Smooth muscle cell (in vitro differentiated cells): ENCODE data around the gene GRPR. TPM values are rescaled to one million over a fixed set of nuclear protein-coding genes. Genes with fewer than 3 reads are reported as not detected.
A peak's percentile ranks its signal among the peaks of the same experiment; 100 is the strongest.

ENCODE experiments used
- DNase-seq: peaks from one replicate; lab custom pipeline; 2025; ENCODE audit not compliant: unreplicated experiment; lab: John Stamatoyannopoulos, UW
- H2AFZ ChIP-seq: fragments of 200-600 bp; sonication (generic); 2 replicates; pipeline ENCODE4 v1.6.0; 2016; ENCODE audit warnings: antibody characterized with exemption, low read depth, mild to moderate bottlenecking
- H3F3A ChIP-seq: fragments of 200-600 bp; sonication (generic); 2 replicates; pipeline ENCODE4 v1.6.0; 2017; ENCODE audit warnings: antibody characterized with exemption, low read depth
- H3K27ac ChIP-seq: fragments of 200-600 bp; sonication (generic); 2 replicates; pipeline ENCODE4 v1.5.1; 2016; ENCODE audit warnings: low read depth, mild to moderate bottlenecking
- H3K27me3 ChIP-seq: fragments of 200-600 bp; sonication (generic); 2 replicates; pipeline ENCODE4 v1.6.1; 2016; ENCODE audit warnings: low read depth, mild to moderate bottlenecking
- H3K36me3 ChIP-seq: fragments of 200-600 bp; sonication (generic); 2 replicates; pipeline ENCODE4 v1.5.1; 2016; ENCODE audit warnings: low read depth
- H3K4me1 ChIP-seq: fragments of 200-600 bp; sonication (generic); 2 replicates; pipeline ENCODE4 v1.5.1; 2016; ENCODE audit warnings: low read depth
- H3K4me2 ChIP-seq: fragments of 200-600 bp; sonication (generic); 2 replicates; pipeline ENCODE4 v1.6.0; 2016; ENCODE audit warnings: mild to moderate bottlenecking
- H3K4me3 ChIP-seq: fragments of 200-600 bp; sonication (generic); 2 replicates; pipeline ENCODE4 v1.5.1; 2016; ENCODE audit warnings: mild to moderate bottlenecking
- H3K79me2 ChIP-seq: fragments of 200-600 bp; sonication (generic); 2 replicates; pipeline ENCODE4 v1.6.0; 2016; ENCODE audit warnings: low read depth, mild to moderate bottlenecking
- H3K9ac ChIP-seq: fragments of 200-600 bp; sonication (generic); 2 replicates; pipeline ENCODE4 v1.6.0; 2016; ENCODE audit warnings: low read depth
- H3K9me3 ChIP-seq: fragments of 200-600 bp; sonication (generic); replicated peaks from 2 replicates; pipeline ENCODE4 v1.5.1; 2016; ENCODE audit warnings: low read depth
- H4K20me1 ChIP-seq: fragments of 200-600 bp; sonication (generic); 2 replicates; pipeline ENCODE4 v1.6.0; 2016; ENCODE audit warnings: low read depth
- CTCF ChIP-seq: fragments of 200-600 bp; sonication (generic); IDR thresholded peaks from 2 replicates; pipeline ENCODE4 v1.5.1; 2017; ENCODE audit warnings: borderline replicate concordance, mild to moderate bottlenecking, antibody characterized with exemption; ENCODE audit not compliant: insufficient read depth, poor library complexity, severe bottlenecking
- WGBS: methylation state at CpG from one replicate; pipeline ENCODE4 v1.1.7; 2016; ENCODE audit warnings: low lambda C conversion rate; 5-methylcytosine and 5-hydroxymethylcytosine counted together
- polyA plus RNA-seq: library from polyadenylated mRNA; unstranded; fragments of >200 nt; fragmentation: Nextera tagmentation; extraction: Ambion mirVana; gene quantifications from 2 replicates; pipeline ENCODE4 v1.2.1, GENCODE V29; 2016
- total RNA-seq: library from RNA; depleted of rRNA; stranded (reverse); fragments of >200 nt; gene quantifications from 2 replicates; pipeline ENCODE4 v1.2.3, GENCODE V29; 2014

The GRPR gene
- total and polyA plus RNA-seq, 2 experiments from 2014 or later: 1.7 to 4.3 TPM

GRCh38 chrX:16096141-16096540 is 27.2 kb upstream of the GRPR start:
- TF ChIP-seq CTCF: no peak
- 57% methylated on average over 3 of the region's 3 CpGs for WGBS

DNA sequence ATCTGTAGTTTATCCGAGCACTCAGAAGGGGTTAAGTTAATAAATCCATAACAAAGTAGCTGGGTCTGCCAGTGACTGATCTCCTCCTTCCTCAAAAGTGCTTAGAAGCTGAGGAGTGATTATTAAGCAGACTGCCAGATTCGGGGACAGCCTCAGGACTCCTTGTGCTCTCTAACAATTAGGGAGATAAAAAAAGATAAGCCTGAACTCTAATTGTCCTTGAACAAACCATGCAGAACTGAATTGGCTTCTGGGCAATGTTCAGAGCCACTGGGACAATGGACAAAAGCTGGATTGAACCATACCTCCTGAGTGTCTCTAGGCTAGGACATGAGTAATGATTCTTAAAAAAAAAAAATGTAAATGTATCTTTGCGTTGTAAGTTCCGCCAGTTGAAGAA is 22.7 kb upstream of the GRPR start:
- WGBS: 37% methylated on average over 4 of the region's 4 CpGs
- no peak overlapping the region for H3K27ac ChIP-seq
- H2AFZ ChIP-seq: peak overlapping the region; percentile 48
- DNase-seq: no peak
- H3K9me3 ChIP-seq: no peaks in the 10 kb centered on the region
- no peak for TF ChIP-seq CTCF
- H3F3A ChIP-seq: no peaks in the 10 kb centered on the region
- no peaks in the 10 kb centered on the region for H3K36me3 ChIP-seq
- no peak overlapping the region for H3K9ac ChIP-seq
- no peaks in the 10 kb centered on the region for H3K27me3 ChIP-seq
- no peak overlapping the region for H3K4me3 ChIP-seq
- H3K4me2 ChIP-seq: no peak overlapping the region
- no peaks in the 10 kb centered on the region for H4K20me1 ChIP-seq
- peaks cover 11% of the 10 kb centered on the region for H3K4me1 ChIP-seq
- H3K79me2 ChIP-seq: no peaks in the 10 kb centered on the region

More at GRCh38 chrX:16096141-16096540, 27.2 kb upstream of the GRPR start:
- no peaks in the 10 kb centered on the region for H4K20me1 ChIP-seq
- H3K4me2 ChIP-seq: no peak overlapping the region
- H3K4me1 ChIP-seq: peaks cover 11% of the 10 kb centered on the region
- no peaks in the 10 kb centered on the region for H3K79me2 ChIP-seq
- no peaks in the 10 kb centered on the region for H3K27me3 ChIP-seq
- no peak overlapping the region for H2AFZ ChIP-seq
- no peak for DNase-seq
- H3K9ac ChIP-seq: no peak overlapping the region
- no peak overlapping the region for H3K4me3 ChIP-seq
- H3F3A ChIP-seq: no peaks in the 10 kb centered on the region
- H3K36me3 ChIP-seq: no peaks in the 10 kb centered on the region
- H3K9me3 ChIP-seq: no peaks in the 10 kb centered on the region
- no peak overlapping the region for H3K27ac ChIP-seq

- H3K27me3 ChIP-seq: no peaks in the 10 kb centered on the region
- no peaks in the 10 kb centered on the region for H3F3A ChIP-seq
- H3K4me1 ChIP-seq: peaks cover 8% of the 10 kb centered on the region
- WGBS: 26% methylated on average over 2 of the region's 2 CpGs
- no peaks in the 10 kb centered on the region for H3K79me2 ChIP-seq
- H3K9me3 ChIP-seq: no peaks in the 10 kb centered on the region
- H3K36me3 ChIP-seq: no peaks in the 10 kb centered on the region
- DNase-seq: no peak
- no peak overlapping the region for H3K4me3 ChIP-seq
- TF ChIP-seq CTCF: no peak
- no peak overlapping the region for H2AFZ ChIP-seq
- no peak overlapping the region for H3K27ac ChIP-seq
- H4K20me1 ChIP-seq: no peaks in the 10 kb centered on the region
- no peak overlapping the region for H3K9ac ChIP-seq
- no peak overlapping the region for H3K4me2 ChIP-seq
Observed at GRCh38 chrX:16101581-16101980, 21.8 kb upstream of the GRPR start.

- Histone ChIP-seq H3K27ac (no peak overlapping the region), H3K79me2 (no peaks in the 10 kb centered on the region), H3K36me3 (no peaks in the 10 kb centered on the region), H3F3A (no peaks in the 10 kb centered on the region), H3K9me3 (no peaks in the 10 kb centered on the region), H2AFZ (no peak overlapping the region), H3K4me3 (no peak overlapping the region), H3K4me1 (peaks cover 4% of the 10 kb centered on the region), H3K9ac (no peak overlapping the region), H3K4me2 (no peak overlapping the region), H3K27me3 (no peaks in the 10 kb centered on the region), H4K20me1 (no peaks in the 10 kb centered on the region)
- no peak for DNase-seq
- no peak for TF ChIP-seq CTCF
- WGBS: 97% methylated on average over 4 of the region's 4 CpGs
Observed at GRCh38 chrX:16103625-16104024, 19.7 kb upstream of the GRPR start.
